ENCODE measurements around the gene IFT80. TPM values are rescaled to one million over a fixed set of nuclear protein-coding genes. Genes with fewer than 3 reads are reported as not detected.
A peak's percentile ranks its signal among the peaks of the same experiment; 100 is the strongest.

The IFT80 gene
- total RNA-seq, 6 experiments from 2014 or later = 6.7 to 13.7 (median 8.5) TPM

DNA sequence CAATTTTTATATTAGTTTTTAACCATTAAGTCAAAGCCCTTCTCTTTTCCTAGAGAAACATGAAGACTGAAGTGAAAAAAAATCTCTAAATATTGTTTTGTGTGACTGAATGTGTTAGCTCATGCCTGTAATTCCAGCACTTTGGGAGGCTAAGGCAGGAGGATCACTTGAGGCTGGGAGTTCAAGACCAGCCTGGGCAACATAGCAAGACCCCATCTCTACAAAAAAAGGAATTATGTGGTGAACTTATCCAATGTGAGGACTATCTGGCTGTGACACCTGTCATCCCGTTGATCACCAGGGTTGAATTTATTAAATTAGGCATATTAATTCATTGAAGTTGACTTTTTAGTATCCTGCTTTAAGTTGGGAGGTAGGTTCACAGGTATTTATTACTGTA lies 13.5 kb upstream of the IFT80 start:
- no CpG with 5 or more reads among the region's 1 CpG for WGBS (ENCODE audit: insufficient coverage, low coverage, low lambda C conversion rate, missing lambda C conversion rate)
- H3K27ac ChIP-seq = no peak overlapping the region
- no peaks in the 10 kb centered on the region for H3K27me3 ChIP-seq
- H3K9me3 ChIP-seq = no peaks in the 10 kb centered on the region
- ATAC-seq = no peak
- intact Hi-C loops (cut with DNase I) = loop anchor here in 1 of 2 donors (10.0 kb wide), 1 partner anchor 378 kb away; no protein-coding TSS in a partner anchor
- H3K36me3 ChIP-seq = peaks cover 0 to 9% (median 1%) of the 10 kb centered on the region in 4 donors
- H3K4me3 ChIP-seq = no peak overlapping the region
- TF ChIP-seq, protein P1, sequence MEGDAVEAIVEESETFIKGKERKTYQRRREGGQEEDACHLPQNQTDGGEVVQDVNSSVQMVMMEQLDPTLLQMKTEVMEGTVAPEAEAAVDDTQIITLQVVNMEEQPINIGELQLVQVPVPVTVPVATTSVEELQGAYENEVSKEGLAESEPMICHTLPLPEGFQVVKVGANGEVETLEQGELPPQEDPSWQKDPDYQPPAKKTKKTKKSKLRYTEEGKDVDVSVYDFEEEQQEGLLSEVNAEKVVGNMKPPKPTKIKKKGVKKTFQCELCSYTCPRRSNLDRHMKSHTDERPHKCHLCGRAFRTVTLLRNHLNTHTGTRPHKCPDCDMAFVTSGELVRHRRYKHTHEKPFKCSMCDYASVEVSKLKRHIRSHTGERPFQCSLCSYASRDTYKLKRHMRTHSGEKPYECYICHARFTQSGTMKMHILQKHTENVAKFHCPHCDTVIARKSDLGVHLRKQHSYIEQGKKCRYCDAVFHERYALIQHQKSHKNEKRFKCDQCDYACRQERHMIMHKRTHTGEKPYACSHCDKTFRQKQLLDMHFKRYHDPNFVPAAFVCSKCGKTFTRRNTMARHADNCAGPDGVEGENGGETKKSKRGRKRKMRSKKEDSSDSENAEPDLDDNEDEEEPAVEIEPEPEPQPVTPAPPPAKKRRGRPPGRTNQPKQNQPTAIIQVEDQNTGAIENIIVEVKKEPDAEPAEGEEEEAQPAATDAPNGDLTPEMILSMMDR (IDR thresholded peaks at IDR 0.05) = no peak
- DNase-seq = no peak
- no peaks in the 10 kb centered on the region for H3K4me1 ChIP-seq

DNA sequence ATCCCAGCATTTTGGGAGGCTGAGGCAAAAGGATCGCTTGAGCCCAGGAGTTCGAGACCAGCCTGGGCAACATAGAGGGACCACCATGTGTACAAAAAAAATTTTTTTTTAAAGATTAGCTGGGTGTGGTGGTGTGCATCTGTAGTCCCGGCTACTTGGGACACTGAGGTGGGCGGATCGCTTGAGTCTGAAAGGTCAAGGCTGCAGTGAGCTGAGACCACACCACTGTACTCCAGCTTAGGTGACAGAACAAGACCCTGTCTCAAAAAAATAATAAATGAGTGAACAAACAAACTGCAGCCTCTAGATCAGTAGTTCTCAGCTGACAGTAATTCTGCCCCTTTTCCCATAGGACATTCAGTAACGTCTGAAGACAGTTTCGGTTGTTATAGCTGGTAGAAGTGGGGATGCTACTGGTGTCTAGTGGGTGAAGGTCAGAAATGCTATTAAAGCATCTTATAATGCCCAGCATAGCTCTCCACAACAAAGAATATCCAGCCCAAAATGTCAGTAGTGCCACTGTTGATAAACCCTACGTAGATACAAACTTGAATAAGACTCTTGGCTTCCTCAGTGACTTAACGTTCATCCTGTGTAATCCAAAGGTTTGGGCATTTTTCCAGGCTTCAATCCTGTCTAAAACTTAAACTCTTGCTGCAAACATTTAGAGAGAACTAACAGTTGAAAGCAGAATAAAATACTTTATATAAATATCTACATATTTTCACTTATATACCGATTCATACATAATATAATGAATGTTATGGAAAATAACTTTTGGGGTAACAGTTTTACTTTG lies 11.0 kb upstream of the IFT80 start:
- intact Hi-C loops (cut with DNase I) = loop anchor here in 1 of 2 donors (10.0 kb wide), 1 partner anchor 375 kb away; no protein-coding TSS in a partner anchor
- DNase-seq (no peak), ATAC-seq (no peak)
- WGBS (ENCODE audit: insufficient coverage, low coverage, low lambda C conversion rate, missing lambda C conversion rate) = 82% methylated on average over 10 of the region's 10 CpGs
- no peak overlapping the region for H3K27ac ChIP-seq
- no peaks in the 10 kb centered on the region for H3K9me3 ChIP-seq
- no peak for TF ChIP-seq POLR2A (IDR thresholded peaks at IDR 0.05)
- TF ChIP-seq, protein P1 (IDR thresholded peaks at IDR 0.05) = no peak
- no peaks in the 10 kb centered on the region for H3K4me1 ChIP-seq
- H3K4me3 ChIP-seq = no peak overlapping the region
- H3K36me3 ChIP-seq = peaks cover 0 to 9% (median 3%) of the 10 kb centered on the region in 4 donors
- no peaks in the 10 kb centered on the region for H3K27me3 ChIP-seq

DNA sequence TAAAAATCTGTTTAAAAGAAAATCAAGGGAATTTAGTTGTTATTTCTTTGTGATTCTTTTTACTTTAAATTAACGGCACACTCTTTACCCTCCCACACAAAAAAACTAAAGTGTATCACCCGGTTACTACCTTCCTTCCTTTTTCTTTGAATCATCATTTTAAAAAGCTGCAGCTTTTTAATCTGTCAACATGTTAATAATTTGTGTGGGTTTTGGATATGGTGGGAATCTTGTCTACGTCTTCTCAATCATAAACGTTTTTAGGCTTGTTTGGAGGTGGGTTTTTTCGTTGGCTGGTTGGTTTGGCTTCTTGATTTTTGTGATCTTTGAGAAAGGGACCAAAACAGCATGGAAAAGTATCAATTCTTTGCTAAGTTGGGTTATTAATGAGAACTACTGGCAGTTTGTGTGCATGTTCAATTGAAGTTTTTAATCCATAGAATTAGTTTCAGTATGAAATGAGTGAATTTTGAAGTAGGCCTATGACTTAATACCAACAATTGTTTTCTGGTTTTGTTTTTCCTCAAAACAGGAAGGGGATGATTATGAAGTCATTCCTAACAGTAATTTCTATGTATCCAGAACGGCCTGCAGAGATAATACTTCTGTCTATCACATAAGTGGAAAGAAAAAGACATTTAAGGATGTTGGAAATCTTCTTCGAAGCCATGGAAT lies 4.9 kb upstream of the IFT80 start:
- peak overlapping the region in 2 of 3 donors; percentile 1 to 13 for H3K27ac ChIP-seq
- intact Hi-C loops (cut with DNase I) = no loop called here
- ATAC-seq = no peak
- DNase-seq = no peak
- peaks cover 0 to 7% (median 0%) of the 10 kb centered on the region in 4 donors for H3K4me1 ChIP-seq
- no peak overlapping the region for H3K4me3 ChIP-seq
- 61% methylated on average over 7 of the region's 7 CpGs for WGBS (ENCODE audit: insufficient coverage, low coverage, low lambda C conversion rate, missing lambda C conversion rate)
- no peaks in the 10 kb centered on the region for H3K27me3 ChIP-seq
- TF ChIP-seq, protein P1 (IDR thresholded peaks at IDR 0.05) = no peak
- no peak for TF ChIP-seq POLR2A (IDR thresholded peaks at IDR 0.05)
- H3K36me3 ChIP-seq = peaks cover 0 to 4% (median 0%) of the 10 kb centered on the region in 4 donors
- H3K9me3 ChIP-seq = no peaks in the 10 kb centered on the region

DNA sequence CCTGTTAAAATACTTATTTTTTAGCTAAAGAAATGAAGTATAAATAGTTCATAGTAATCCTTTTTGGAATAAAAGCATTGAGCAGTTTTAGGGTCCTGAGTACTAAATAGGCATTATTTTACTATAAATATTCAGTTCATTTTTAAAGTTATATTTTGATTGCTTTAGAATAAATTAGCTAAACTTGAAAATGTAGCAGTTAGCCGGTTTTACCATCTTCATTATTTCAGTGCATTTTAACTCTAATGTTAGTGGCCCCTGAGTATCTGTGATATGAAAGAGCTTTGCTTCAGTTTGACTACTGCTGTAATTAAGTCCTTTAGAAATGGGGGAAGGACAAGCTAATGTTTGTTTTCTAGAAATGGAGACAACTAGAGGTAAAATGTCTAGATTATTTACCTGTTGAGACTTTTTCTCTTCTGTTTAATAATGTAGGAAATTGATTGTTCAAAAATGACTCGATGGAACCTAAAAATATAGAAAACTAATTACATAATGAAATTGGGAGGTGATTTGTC lies 4.1 kb upstream of the IFT80 start:
- 38% methylated on average over 2 of the region's 2 CpGs for WGBS (ENCODE audit: insufficient coverage, low coverage, low lambda C conversion rate, missing lambda C conversion rate)
- H3K4me1 ChIP-seq = peaks cover 0 to 12% (median 0%) of the 10 kb centered on the region in 4 donors
- no peak overlapping the region for H3K4me3 ChIP-seq
- DNase-seq (no peak), ATAC-seq (no peak)
- H3K27me3 ChIP-seq = no peaks in the 10 kb centered on the region
- H3K9me3 ChIP-seq = no peaks in the 10 kb centered on the region
- intact Hi-C loops (cut with DNase I) = no loop called here
- TF ChIP-seq, protein P1 (IDR thresholded peaks at IDR 0.05) = no peak
- no peak for TF ChIP-seq POLR2A (IDR thresholded peaks at IDR 0.05)
- peak overlapping the region in 2 of 3 donors; percentile 9 to 77 for H3K27ac ChIP-seq
- peaks cover 0 to 4% (median 0%) of the 10 kb centered on the region in 4 donors for H3K36me3 ChIP-seq
